ENCODE results near the gene KCTD17.

- TF ChIP-seq, protein P1, sequence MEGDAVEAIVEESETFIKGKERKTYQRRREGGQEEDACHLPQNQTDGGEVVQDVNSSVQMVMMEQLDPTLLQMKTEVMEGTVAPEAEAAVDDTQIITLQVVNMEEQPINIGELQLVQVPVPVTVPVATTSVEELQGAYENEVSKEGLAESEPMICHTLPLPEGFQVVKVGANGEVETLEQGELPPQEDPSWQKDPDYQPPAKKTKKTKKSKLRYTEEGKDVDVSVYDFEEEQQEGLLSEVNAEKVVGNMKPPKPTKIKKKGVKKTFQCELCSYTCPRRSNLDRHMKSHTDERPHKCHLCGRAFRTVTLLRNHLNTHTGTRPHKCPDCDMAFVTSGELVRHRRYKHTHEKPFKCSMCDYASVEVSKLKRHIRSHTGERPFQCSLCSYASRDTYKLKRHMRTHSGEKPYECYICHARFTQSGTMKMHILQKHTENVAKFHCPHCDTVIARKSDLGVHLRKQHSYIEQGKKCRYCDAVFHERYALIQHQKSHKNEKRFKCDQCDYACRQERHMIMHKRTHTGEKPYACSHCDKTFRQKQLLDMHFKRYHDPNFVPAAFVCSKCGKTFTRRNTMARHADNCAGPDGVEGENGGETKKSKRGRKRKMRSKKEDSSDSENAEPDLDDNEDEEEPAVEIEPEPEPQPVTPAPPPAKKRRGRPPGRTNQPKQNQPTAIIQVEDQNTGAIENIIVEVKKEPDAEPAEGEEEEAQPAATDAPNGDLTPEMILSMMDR (IDR thresholded peaks at IDR 0.05 in 4 of 5, conservative IDR thresholded peaks at IDR 0.05 in 1 of 5): no peak
- TF ChIP-seq POLR2A (IDR thresholded peaks at IDR 0.05): no peak
Measured at GRCh38 chr22:37061611-37062375, 10.3 kb downstream of the KCTD17 start.
